NB4 (cell line): ENCODE measurements around the gene WDR1.

Experiments used
- MYC ChIP-seq: IDR thresholded peaks from 2 replicates; pipeline ENCODE4 v1.6.1; 2011; ENCODE audit warnings: low read depth, low read length
- POLR2A ChIP-seq: IDR thresholded peaks from 2 replicates; pipeline ENCODE4 v1.6.1; 2011; ENCODE audit warnings: mild to moderate bottlenecking; ENCODE audit not compliant: insufficient read length; ENCODE audit errors: extremely low read depth
- TF ChIP-seq, protein P1 (sequence below): IDR thresholded peaks from one replicate; pipeline ENCODE4 v1.5.1; 2012; ENCODE audit warnings: low read depth, low read length
- TF ChIP-seq, protein P2 (sequence below): IDR thresholded peaks from 2 replicates; pipeline ENCODE4 v1.6.1; 2011; ENCODE audit warnings: low read depth, low read length

DNA sequence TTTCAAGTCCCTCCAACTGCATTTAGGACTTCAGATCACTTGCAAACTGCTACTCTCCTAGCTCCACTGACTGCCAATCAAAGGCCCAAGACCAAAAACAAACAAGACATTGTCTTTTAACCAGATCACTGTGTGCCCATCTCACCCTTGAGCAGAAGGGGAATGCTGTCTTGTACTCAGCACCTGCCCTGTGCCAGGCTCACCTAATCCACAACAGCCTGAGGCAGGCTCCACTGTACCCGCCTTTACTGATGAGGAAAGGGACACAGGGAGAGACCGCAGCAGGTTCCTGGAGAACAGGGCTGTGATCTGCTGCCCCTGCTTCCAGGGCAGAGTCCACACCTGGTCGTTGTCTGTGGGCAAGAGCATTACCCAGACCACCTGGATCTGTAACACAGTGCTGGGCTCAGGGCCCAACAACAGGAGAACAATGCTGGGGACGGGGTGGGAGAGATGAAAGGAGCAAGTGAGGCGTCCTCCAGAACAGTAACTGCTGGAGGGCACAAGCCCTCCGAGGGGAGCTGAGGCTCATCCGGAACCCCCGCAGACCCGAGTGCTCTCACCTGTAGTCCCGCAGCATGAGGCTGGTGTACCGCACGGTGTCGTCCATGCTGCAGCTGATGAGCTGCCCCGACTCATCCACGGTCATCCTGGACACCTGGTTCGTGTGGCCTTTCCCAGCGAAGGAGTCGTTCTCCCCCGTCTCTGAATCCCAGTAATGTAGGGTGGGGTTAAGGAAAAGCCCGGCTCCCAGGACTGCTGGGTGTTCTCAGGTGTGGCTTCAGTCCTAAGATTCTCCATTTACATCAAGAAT is 33.9 kb downstream of the WDR1 start:
- TF ChIP-seq POLR2A (no peak), MYC (no peak)
- TF ChIP-seq, protein P1, sequence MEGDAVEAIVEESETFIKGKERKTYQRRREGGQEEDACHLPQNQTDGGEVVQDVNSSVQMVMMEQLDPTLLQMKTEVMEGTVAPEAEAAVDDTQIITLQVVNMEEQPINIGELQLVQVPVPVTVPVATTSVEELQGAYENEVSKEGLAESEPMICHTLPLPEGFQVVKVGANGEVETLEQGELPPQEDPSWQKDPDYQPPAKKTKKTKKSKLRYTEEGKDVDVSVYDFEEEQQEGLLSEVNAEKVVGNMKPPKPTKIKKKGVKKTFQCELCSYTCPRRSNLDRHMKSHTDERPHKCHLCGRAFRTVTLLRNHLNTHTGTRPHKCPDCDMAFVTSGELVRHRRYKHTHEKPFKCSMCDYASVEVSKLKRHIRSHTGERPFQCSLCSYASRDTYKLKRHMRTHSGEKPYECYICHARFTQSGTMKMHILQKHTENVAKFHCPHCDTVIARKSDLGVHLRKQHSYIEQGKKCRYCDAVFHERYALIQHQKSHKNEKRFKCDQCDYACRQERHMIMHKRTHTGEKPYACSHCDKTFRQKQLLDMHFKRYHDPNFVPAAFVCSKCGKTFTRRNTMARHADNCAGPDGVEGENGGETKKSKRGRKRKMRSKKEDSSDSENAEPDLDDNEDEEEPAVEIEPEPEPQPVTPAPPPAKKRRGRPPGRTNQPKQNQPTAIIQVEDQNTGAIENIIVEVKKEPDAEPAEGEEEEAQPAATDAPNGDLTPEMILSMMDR: no peak
- TF ChIP-seq, protein P2, sequence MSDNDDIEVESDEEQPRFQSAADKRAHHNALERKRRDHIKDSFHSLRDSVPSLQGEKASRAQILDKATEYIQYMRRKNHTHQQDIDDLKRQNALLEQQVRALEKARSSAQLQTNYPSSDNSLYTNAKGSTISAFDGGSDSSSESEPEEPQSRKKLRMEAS: no peak
